IPS DF 4.7 (cell line): ENCODE data around the gene OR2D2.
"Not testable (repeated sequence)": the region's sequence is repeated elsewhere in the genome, so short reads cannot be mapped to it uniquely, and the experiment has no call there.

Experiments
- DNase-seq: peaks from one replicate; pipeline ENCODE4 v3.0.0-alpha.2; 2013; ENCODE audit warnings: low spot score; ENCODE audit errors: extremely low read depth

Gene OR2D2

GRCh38 chr11:6882751-6883150 lies 9.5 kb downstream of the OR2D2 start:
- DNase-seq = no peak

DNA sequence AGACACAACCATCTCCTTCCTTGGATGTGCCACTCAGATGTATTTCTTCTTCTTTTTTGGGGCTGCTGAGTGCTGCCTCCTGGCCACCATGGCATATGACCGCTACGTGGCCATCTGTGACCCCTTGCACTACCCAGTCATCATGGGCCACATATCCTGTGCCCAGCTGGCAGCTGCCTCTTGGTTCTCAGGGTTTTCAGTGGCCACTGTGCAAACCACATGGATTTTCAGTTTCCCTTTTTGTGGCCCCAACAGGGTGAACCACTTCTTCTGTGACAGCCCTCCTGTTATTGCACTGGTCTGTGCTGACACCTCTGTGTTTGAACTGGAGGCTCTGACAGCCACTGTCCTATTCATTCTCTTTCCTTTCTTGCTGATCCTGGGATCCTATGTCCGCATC lies 15.4 kb downstream of the OR2D2 start:
- DNase-seq = no peak

DNA sequence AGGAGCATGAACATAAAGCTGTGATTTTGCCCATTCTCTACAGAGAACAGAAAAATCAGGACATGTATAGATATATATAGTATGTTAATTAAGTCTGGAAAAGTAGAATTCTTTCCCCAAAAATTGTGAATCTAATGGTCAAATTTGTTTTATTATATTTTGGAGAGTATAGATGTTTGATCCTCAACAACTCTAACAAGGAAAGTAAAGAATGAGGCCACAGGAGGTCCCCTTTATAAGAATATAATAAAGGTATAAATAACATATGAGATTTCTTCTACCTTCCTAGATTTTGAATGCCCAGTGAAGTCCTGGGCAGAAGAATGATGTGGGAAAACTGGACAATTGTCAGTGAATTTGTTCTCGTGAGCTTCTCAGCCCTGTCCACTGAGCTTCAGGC lies 16.0 kb downstream of the OR2D2 start, which contains the start of gene OR10A4:
Gene OR10A4 (plus strand): TSS at position 301 of the 400 bp plus-strand sequence. CDS start 23 bp downstream, at position 324.
- DNase-seq = no peak

GRCh38 chr11:6875761-6876160 lies 16.5 kb downstream of the OR2D2 start:
- no peak for DNase-seq

- no peak for DNase-seq
These were observed 21.0 kb downstream of the OR2D2 start for GRCh38 chr11:6871278-6871677.

GRCh38 chr11:6864438-6864837 lies 27.9 kb downstream of the OR2D2 start:
- DNase-seq = no peak

- no peak for DNase-seq
These were observed 29.3 kb downstream of the OR2D2 start, which contains the start of gene OR10A2 for GRCh38 chr11:6862961-6863360. TSS of gene OR10A2 (plus strand) at chr11:6863057. CDS start at chr11:6869755, 6,698 bp downstream.

GRCh38 chr11:6856871-6857270 lies 35.4 kb downstream of the OR2D2 start:
- no peak for DNase-seq

DNA sequence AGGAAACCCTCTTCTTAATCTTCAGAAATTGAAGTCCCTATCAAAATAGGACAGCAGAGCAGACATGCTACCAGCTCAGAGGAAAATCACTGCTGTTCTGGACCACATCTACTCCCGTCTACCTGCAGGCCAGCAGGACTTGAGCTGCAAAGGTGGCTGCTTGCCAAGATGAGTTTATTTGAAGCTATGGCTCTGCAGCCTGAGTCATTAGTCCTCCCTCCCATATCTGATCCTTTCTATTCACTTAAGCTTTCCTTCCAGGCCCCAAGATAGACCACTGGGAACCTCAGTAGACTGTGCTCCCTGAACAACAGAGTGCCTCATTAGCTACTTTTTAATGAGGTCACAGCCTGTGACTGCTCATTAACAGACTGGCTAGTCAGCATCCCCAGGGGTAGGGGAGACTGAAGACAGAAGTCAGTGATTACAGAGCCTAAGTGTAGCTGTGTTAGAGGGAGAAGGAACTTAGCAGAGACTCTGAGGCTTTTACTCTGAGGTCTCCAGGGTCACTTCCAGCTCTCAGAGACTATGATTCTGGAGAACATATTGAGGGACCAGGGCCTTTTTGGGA lies 36.2 kb downstream of the OR2D2 start:
- no peak for DNase-seq

DNA sequence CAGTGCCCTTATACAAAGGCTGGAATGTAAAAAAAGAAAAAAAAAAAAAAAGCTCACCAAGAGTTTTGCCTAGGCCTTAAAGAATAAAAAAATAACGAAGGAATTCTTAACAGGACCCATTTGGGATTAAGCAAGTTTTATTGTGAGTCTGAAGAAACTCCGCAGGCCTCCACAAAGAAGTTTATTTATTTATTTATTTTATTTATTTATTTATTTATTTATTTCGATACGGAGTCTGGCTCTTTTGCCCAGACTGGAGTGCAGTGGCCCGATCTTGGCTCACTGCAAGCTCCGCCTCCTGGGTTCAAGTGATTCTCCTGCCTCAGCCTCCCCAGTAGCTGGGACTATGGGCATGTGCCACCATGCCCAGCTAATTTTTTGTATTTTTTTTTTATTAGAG lies 37.5 kb downstream of the OR2D2 start:
- not testable (repeated sequence) for DNase-seq

- no peak for DNase-seq
These were observed 41.8 kb downstream of the OR2D2 start for GRCh38 chr11:6850526-6850925.

- DNase-seq = no peak
These were observed 46.9 kb downstream of the OR2D2 start, which contains the start of gene OR10A5 for GRCh38 chr11:6845383-6845782. TSS of gene OR10A5 (plus strand) at chr11:6845683. CDS start at chr11:6845683, 0 bp downstream.

DNA sequence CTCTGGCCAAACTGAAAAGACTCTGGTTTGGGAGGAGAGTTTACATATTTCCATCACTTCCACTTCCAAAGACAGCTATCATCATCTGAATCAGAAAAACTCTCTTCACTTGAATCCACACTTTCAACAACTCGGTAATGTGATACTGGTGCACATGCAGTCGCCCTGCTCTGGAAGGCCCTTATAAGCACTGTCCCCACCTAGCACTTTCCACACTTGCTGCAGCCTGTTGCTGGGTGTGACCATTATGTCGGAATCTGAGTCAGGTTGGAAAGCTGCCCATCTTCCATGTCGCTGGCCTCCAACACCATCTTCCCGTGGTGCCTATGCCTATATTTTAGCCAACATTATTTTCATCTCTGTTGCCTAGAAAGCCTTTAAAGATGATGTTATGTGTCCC lies 47.9 kb downstream of the OR2D2 start:
- DNase-seq = no peak

GRCh38 chr11:6843670-6844069 lies 48.6 kb downstream of the OR2D2 start:
- no peak for DNase-seq

- no peak for DNase-seq
These were observed 50.6 kb downstream of the OR2D2 start for GRCh38 chr11:6841694-6842093.
